ENCODE measurements around the gene TPRX2. TPM values are rescaled to one million over a fixed set of nuclear protein-coding genes. Genes with fewer than 3 reads are reported as not detected.
"Not testable (repeated sequence)": the region's sequence is repeated elsewhere in the genome, so short reads cannot be mapped to it uniquely, and the experiment has no call there.

The TPRX2 gene
- total RNA-seq, 1 donor from 2014 or later, result not detected

- DNase-seq (ENCODE audit: extremely low spot score, unreplicated experiment), result no peak
- peaks cover 3% of the 10 kb centered on the region for H3K4me1 Mint-ChIP-seq (ENCODE audit: unreplicated experiment)
- H3K27ac Mint-ChIP-seq, result no peak overlapping the region
- no peak for TF ChIP-seq CTCF (conservative IDR thresholded peaks at IDR 0.05)
- H3K27me3 Mint-ChIP-seq, result peaks cover 19% of the 10 kb centered on the region
- no peak overlapping the region for H3K4me3 Mint-ChIP-seq
- no peaks in the 10 kb centered on the region for H3K36me3 Mint-ChIP-seq
- H3K9me3 Mint-ChIP-seq, result no peaks in the 10 kb centered on the region
Observed at GRCh38 chr19:47854459-47854858, 4.6 kb upstream of the TPRX2 start.

GRCh38 chr19:47858231-47858630 is 804 bp upstream of the TPRX2 start:
- H3K27me3 Mint-ChIP-seq; H3K4me1 Mint-ChIP-seq (ENCODE audit: unreplicated experiment); H3K9me3 Mint-ChIP-seq; H3K4me3 Mint-ChIP-seq; DNase-seq (ENCODE audit: extremely low spot score, unreplicated experiment); H3K27ac Mint-ChIP-seq; H3K36me3 Mint-ChIP-seq: not testable (repeated sequence)

GRCh38 chr19:47859838-47860237 is 803 bp downstream of the TPRX2 start:
- not testable (repeated sequence) for H3K4me1 Mint-ChIP-seq (ENCODE audit: unreplicated experiment); H3K36me3 Mint-ChIP-seq; H3K27ac Mint-ChIP-seq; H3K4me3 Mint-ChIP-seq; H3K27me3 Mint-ChIP-seq; DNase-seq (ENCODE audit: extremely low spot score, unreplicated experiment); H3K9me3 Mint-ChIP-seq

- Mint-ChIP-seq H3K36me3 (no peaks in the 10 kb centered on the region), H3K4me3 (no peak overlapping the region), H3K4me1 (ENCODE audit: unreplicated experiment) (peaks cover 6% of the 10 kb centered on the region), H3K9me3 (no peaks in the 10 kb centered on the region), H3K27ac (no peak overlapping the region), H3K27me3 (peaks cover 3% of the 10 kb centered on the region)
- DNase-seq (ENCODE audit: extremely low spot score, unreplicated experiment), result no peak
- no peak for TF ChIP-seq CTCF (conservative IDR thresholded peaks at IDR 0.05)
Observed at GRCh38 chr19:47860602-47861297, 1.7 kb downstream of the TPRX2 start.

- no peak for TF ChIP-seq CTCF (conservative IDR thresholded peaks at IDR 0.05)
- DNase-seq (ENCODE audit: extremely low spot score, unreplicated experiment), result no peak
- Mint-ChIP-seq H3K4me1 (ENCODE audit: unreplicated experiment) (peaks cover 6% of the 10 kb centered on the region), H3K9me3 (no peaks in the 10 kb centered on the region), H3K27ac (no peak overlapping the region), H3K36me3 (no peaks in the 10 kb centered on the region), H3K27me3 (peaks cover 3% of the 10 kb centered on the region), H3K4me3 (no peak overlapping the region)
Observed at GRCh38 chr19:47861630-47862029, 2.6 kb downstream of the TPRX2 start.

GRCh38 chr19:47863514-47863936 is 4.5 kb downstream of the TPRX2 start:
- Mint-ChIP-seq H3K27ac (peak overlapping the region; percentile 52), H3K27me3 (peaks cover 3% of the 10 kb centered on the region), H3K9me3 (no peaks in the 10 kb centered on the region), H3K36me3 (no peaks in the 10 kb centered on the region), H3K4me3 (peak overlapping the region; percentile 10), H3K4me1 (ENCODE audit: unreplicated experiment) (peaks cover 6% of the 10 kb centered on the region)
- peak; percentile 98 for TF ChIP-seq CTCF (conservative IDR thresholded peaks at IDR 0.05)
- DNase-seq (ENCODE audit: extremely low spot score, unreplicated experiment), result peak; percentile 95
